Urinary bladder (tissue), 4 donors: Measurements from ENCODE around the gene EEF1AKMT3. TPM values are rescaled to one million over a fixed set of nuclear protein-coding genes. Genes with fewer than 3 reads are reported as not detected.

Experiments used
- DNase-seq: peaks from one replicate; pipeline ENCODE4 v3.0.0-alpha.2; 2015; ENCODE audit errors: extremely low spot score
- H3K27ac ChIP-seq: one replicate; pipeline ENCODE4 v1.5.1; 2013; ENCODE audit warnings: low read depth, mild to moderate bottlenecking, moderate library complexity
- H3K36me3 ChIP-seq: one replicate; pipeline ENCODE4 v1.6.1; 2013; ENCODE audit warnings: mild to moderate bottlenecking, moderate library complexity; ENCODE audit not compliant: insufficient read depth
- H3K4me1 ChIP-seq: one replicate; pipeline ENCODE4 v1.6.1; 2013; ENCODE audit warnings: mild to moderate bottlenecking, moderate library complexity; ENCODE audit not compliant: insufficient read depth
- H3K4me3 ChIP-seq: one replicate; pipeline ENCODE4 v1.5.1; 2013; ENCODE audit warnings: low read depth, low read length
- WGBS: extraction: QIAGEN DNeasy Blood & Tissue Kit; methylation state at CpG from one replicate; pipeline ENCODE4 v1.1.7; 2013; 5-methylcytosine and 5-hydroxymethylcytosine counted together
- polyA plus RNA-seq: library from polyadenylated mRNA; stranded (reverse); fragments of 200-250 nt; gene quantifications from one replicate; pipeline ENCODE4 v1.2.3, GENCODE V29; 2013
- total RNA-seq: library from RNA; depleted of rRNA; stranded (reverse); fragments of >200 nt; gene quantifications from one replicate; pipeline ENCODE4 v1.2.3, GENCODE V29; 2014
- donor health status: healthy with polysubstance abuse.
- donor health status: healthy.

Gene EEF1AKMT3
- total RNA-seq: 11.9 TPM
- polyA plus RNA-seq: 9.7 TPM

DNA sequence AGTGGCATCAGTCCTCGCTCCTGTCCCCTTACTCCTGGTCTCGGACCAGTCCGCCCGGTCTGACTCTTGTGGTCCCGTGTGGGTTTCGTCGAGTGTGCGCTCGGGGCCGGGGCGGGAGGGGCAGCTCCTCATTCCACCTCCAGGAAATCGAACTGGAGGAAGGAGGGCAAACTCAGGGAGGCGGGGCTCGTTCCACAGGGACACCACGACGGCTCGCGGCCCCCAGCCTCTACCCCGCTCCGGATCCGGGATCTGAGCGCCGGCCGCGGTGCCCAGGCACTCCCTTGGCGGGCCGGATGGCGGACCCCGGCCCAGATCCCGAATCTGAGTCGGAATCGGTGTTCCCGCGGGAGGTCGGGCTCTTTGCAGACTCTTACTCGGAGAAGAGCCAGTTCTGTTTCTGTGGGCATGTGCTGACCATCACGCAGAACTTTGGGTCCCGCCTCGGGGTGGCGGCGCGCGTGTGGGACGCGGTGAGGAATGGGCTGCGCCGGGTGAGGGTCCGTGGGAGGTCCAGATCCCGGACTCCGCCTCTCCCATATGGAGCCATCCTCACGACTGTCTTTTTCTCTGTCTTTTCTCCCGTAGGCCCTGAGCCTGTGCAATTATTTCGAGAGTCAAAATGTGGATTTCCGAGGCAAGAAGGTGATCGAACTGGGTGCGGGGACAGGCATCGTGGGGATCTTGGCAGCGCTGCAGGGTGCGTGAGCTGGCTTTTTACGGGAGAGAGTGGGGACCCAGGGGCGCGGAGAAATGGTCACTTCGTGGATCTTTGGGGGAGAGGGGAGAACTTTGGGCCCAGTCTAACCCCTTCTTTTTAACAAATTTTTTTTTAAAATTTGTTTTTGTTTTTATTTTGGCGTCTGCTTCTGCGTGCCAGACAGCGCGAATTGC is at the start of gene EEF1AKMT3:
TSS of gene EEF1AKMT3 (plus strand) at position 186 of the 894 bp plus-strand sequence. CDS start at position 297, 111 bp downstream.
- Histone ChIP-seq H3K36me3 (no peaks in the 10 kb centered on the region), H3K27ac (peak within 1 kb of the TSS; percentile 88), H3K4me1 (no peaks in the 10 kb centered on the region), H3K4me3 (peak within 1 kb of the TSS; percentile 65)
- 1% methylated on average over 67 of the region's 67 CpGs for WGBS
- no peak for DNase-seq

- 55% methylated on average over 11 of the region's 11 CpGs for WGBS
- H3K4me3 ChIP-seq: no peak overlapping the region
- peaks cover 4% of the 10 kb centered on the region for H3K36me3 ChIP-seq
- DNase-seq: no peak
- H3K27ac ChIP-seq: no peak overlapping the region
- H3K4me1 ChIP-seq: peaks cover 2% of the 10 kb centered on the region
These were observed 49.4 kb upstream of the EEF1AKMT3 start for GRCh38 chr12:57722716-57723629.

DNA sequence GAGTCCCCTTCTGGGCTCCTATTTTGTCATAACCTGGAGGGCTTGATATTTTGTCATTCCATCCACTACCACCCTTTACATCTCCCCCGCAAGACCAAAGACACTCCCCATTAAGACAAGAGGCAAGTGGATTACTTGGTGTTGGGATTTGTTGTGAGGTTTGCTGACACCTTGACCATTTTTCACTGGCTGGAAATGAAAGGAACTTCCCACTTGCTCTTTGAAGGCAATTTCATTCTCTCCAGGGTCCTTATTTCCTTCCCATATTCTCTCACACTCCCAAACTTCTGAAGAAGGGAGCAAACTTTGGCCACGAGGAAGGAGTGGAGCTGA is 48.8 kb upstream of the EEF1AKMT3 start:
- DNase-seq: no peak
- Histone ChIP-seq H3K4me3 (no peak overlapping the region), H3K27ac (no peak overlapping the region), H3K4me1 (peaks cover 2% of the 10 kb centered on the region), H3K36me3 (peaks cover 4% of the 10 kb centered on the region)
- WGBS: 75% methylated on average over 2 of the region's 2 CpGs

GRCh38 chr12:57724003-57724935 is 48.1 kb upstream of the EEF1AKMT3 start:
- no peak overlapping the region for H3K27ac ChIP-seq
- H3K36me3 ChIP-seq: peaks cover 4% of the 10 kb centered on the region
- H3K4me3 ChIP-seq: no peak overlapping the region
- H3K4me1 ChIP-seq: peaks cover 2% of the 10 kb centered on the region
- 81% methylated on average over 12 of the region's 12 CpGs for WGBS
- DNase-seq: no peak

DNA sequence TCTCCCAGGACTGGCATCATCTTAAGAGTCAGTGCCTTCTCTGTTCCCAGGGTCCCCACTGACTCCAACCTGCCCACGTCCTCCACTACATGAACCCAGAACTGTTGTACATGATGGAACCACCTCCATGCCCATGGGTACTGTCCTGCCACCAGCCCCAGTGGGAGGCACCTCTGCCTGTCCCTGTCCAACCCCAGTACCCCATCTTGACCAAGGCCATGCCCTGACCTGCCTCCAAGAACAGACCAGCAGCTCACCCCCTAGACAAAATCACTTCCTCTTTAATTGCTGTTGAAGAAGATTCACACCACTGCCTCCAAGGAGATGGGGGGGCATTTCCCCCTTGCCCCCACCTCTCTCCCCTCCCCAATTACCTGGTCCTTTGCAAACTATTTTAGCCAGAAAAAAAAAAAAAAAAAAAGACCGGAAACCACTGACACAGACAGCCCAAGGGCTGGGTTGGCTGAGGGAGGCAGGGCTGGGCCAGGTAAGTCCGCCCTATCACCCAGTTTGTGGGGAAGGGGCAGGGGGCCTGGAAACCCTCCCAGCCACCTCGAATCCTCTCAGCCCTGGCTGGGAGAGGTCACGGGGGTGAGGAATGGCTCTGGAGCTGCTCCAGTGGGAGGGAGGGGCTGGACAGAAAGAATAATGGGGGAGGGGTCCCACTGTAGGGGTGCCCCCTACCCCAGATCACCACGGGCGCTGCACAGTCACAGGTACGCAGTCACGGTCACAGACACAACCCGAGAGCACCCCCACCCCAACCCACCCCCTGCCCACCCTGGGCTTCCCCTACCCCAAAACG is 47.3 kb upstream of the EEF1AKMT3 start:
- no peak overlapping the region for H3K4me3 ChIP-seq
- no peak overlapping the region for H3K27ac ChIP-seq
- H3K36me3 ChIP-seq: peaks cover under 1% of the 10 kb centered on the region
- H3K4me1 ChIP-seq: peaks cover 2% of the 10 kb centered on the region
- no peak for DNase-seq
- WGBS: 55% methylated on average over 11 of the region's 11 CpGs

DNA sequence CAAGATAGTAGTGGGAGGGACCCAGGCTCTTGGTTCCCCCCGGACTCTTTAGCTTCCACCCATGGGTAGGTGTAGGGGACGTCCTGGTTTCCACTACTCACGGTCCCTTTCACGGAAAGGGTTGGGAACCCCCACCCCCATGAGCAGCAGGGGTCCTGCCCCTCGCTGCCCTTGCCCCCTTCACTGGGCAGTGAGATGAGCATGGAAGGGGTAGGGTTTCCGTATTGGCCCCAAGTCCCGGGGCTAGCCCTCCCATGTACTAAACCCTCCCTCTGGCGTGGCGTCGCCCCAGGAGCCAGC is 46.6 kb upstream of the EEF1AKMT3 start:
- no peak for DNase-seq
- Histone ChIP-seq H3K36me3 (no peaks in the 10 kb centered on the region), H3K4me1 (peaks cover 2% of the 10 kb centered on the region), H3K27ac (no peak overlapping the region), H3K4me3 (peak overlapping the region; percentile 54)
- WGBS: 14% methylated on average over 10 of the region's 10 CpGs

- H3K4me3 ChIP-seq: peak overlapping the region; percentile 54
- peaks cover 2% of the 10 kb centered on the region for H3K4me1 ChIP-seq
- H3K27ac ChIP-seq: no peak overlapping the region
- no peak for DNase-seq
- H3K36me3 ChIP-seq: no peaks in the 10 kb centered on the region
- WGBS: 12% methylated on average over 79 of the region's 79 CpGs
These were observed 46.1 kb upstream of the EEF1AKMT3 start for GRCh38 chr12:57726151-57726883.

- DNase-seq: no peak
- Histone ChIP-seq H3K4me3 (peak overlapping the region; percentile 54), H3K4me1 (peaks cover 2% of the 10 kb centered on the region), H3K36me3 (no peaks in the 10 kb centered on the region), H3K27ac (no peak overlapping the region)
- WGBS: 25% methylated on average over 76 of the region's 76 CpGs
These were observed 45.3 kb upstream of the EEF1AKMT3 start for GRCh38 chr12:57726884-57727757.

GRCh38 chr12:57727758-57728395 is 44.5 kb upstream of the EEF1AKMT3 start:
- Histone ChIP-seq H3K27ac (no peak overlapping the region), H3K36me3 (no peaks in the 10 kb centered on the region), H3K4me3 (no peak overlapping the region), H3K4me1 (peaks cover 2% of the 10 kb centered on the region)
- WGBS: 46% methylated on average over 21 of the region's 21 CpGs
- no peak for DNase-seq

- H3K4me1 ChIP-seq: peaks cover 2% of the 10 kb centered on the region
- H3K4me3 ChIP-seq: no peak overlapping the region
- no peak overlapping the region for H3K27ac ChIP-seq
- H3K36me3 ChIP-seq: no peaks in the 10 kb centered on the region
- DNase-seq: no peak
- 42% methylated on average over 5 of the region's 5 CpGs for WGBS
These were observed 43.0 kb upstream of the EEF1AKMT3 start for GRCh38 chr12:57729321-57729844.
